Islet precursor cell (in vitro differentiated cells): ENCODE results near the gene LTBP2.

ENCODE experiments used
- DNase-seq: peaks from one replicate; pipeline ENCODE4 v3.0.0-alpha.2; 2018

The LTBP2 gene

DNA sequence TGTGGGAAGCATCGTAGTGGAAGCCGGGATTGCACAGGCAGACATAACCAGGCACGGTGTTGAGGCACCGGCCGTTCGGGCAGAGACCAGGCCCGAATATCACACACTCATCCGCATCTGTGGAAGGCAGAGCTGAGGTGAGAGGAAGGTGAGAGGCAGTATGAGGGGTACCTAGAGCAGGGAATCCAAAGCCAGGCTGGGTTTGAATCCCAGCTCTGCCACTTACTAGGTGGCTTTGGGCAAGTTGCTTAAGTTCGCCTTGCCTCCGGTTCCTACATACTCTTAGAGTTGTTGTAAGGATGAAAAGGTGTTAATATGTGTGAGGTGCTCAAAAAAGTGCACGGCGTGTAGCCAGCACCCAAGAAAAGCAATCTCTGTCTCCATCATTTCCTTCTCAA, 108.1 kb downstream of the LTBP2 start:
- DNase-seq: no peak

DNA sequence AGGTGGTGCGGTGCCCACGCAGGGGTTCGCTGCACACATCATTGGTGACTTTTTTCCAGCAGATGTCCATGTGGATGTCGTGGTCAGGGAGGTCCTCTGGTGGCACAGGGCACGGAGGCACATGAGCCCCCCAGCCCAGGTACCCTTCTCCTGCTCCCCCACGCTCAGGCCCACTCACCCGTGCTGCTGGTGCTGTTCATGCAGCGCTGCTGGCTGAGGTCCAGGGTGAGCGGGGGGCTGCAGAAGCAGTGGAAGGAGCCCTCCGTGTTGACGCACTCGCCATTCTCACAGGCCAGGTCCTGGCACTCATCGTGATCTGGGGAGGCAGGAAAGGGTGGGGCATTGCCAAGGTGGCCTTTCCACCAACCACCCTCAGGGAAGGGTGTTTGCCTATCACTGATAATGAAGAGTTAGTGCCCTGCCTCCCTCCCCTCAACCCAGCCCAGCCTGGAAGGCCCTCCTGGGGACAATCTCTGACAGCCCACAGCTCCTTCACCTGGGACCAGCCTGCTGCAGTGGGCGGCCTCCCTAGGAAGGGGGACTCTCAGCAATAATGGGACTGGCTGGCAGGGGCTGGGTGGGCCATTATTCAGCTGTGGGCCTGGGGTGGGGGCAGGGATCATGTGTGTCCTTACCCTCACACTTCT, 108.6 kb downstream of the LTBP2 start:
- peak; percentile 40 for DNase-seq

DNA sequence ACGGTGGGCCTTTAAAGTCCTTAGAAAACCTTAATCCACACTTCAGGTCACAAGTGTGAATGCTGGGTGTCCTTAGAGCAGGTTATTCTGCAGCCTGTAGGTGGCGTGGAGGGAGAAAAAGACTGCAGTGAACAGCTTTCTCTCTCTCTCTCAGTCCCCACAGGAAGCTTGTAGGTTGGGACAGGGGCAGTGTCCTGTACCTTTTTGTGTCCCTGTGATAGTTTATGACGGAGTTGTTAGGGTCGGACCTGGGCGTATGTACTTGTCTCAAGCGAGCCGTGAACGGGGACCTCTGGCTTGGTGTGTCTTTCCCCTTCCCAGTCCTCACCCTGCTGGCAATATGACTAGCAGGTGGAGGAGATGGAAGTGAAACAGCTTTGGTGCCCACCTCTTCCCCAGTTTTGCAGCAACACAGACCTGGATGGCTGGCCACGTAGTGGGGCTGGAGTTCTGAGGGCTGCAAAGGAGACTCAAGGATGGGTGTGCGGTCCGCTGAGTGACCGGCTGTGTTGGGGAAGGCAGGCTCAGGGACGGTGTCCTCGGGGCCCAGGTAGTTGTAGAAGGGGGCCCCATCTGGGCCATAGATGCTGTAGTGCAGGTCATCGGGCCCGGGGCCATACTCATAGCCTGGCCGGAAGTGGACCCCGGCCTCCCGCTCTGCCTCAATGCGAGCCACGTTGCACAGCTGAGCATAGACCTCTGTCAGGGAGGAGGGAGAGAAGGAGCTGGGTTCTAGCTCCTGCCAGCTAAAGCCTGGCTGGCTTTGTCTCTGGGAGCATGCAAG, 109.6 kb downstream of the LTBP2 start:
- peak; percentile 75 for DNase-seq

DNA sequence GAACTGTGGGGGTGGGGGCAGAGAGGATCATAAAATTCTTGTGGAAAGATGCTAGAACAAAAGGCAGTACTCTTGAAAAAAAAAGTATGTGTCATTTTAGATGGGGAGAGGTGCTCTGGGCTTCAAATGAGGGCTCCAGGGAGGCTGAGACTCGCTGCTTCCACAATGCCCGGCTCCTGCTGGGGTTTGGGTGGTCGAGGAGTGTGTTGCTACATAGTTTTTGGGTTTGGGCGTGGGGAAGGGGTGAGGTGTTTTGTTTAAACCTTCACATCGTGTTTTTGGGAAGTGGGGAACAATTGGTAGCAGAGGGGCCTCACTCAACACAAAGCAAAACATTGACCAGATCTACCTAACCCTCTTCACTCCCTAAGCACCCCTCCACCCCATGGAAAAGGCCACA, 110.3 kb downstream of the LTBP2 start:
- DNase-seq: peak; percentile 34

DNA sequence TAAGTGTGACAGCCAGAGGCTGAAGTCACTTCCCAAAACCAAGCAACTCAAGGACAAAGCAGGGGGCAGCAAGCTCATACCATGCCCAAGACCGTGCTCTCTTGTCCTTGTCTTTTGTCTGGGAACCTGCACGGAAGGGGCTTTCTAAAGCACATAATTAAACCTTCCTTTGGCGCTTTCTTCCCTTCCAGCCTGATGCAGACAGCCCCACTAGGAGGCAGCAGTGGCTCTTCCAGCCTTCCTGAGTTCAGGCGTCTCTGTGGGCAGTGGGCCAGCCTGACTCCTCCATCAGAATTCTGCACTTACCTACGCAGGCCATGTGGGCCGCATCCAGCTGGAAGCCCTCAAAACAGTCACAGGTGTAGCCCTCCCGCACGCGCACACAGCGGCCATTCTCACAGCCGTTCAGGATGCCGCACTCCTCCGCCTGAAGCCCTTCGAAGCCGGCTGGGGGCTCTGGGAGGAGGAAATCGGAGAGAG, 110.9 kb downstream of the LTBP2 start:
- DNase-seq: peak; percentile 88

DNA sequence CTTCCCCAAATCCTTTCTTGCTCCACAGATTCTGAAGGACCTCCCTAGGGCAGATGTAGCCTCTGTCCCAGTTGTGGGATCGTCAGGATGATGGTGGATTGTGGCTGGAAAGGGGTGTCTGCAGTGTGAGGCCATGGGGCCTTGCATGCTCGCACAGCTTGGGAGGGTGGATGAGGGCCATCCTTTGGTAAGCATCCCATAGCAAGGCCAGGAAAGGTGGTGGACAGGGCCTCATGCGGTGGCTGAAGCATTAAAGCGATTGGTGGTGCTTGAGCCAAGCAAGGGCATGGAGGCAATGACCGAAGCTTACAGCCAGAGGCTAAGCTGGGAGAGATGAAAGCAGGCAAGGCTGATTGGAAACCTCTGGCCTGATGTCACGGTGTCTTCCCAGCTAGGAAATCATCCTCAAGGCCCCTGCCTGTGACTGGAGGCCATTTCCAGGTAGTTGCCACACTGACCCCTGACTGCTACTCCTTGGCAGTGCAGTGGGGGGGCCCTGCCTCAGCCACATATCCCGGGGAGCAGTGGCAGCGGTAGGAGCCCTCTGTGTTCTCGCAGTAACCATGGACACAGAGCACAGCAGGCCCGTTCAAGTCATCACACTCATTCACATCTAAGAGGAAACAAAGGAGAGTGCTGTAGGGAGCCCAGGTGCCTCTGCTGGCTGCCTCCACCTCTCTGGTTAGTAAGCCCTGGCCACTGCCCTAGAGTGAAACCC, 111.5 kb downstream of the LTBP2 start:
- peak; percentile 56 for DNase-seq

DNA sequence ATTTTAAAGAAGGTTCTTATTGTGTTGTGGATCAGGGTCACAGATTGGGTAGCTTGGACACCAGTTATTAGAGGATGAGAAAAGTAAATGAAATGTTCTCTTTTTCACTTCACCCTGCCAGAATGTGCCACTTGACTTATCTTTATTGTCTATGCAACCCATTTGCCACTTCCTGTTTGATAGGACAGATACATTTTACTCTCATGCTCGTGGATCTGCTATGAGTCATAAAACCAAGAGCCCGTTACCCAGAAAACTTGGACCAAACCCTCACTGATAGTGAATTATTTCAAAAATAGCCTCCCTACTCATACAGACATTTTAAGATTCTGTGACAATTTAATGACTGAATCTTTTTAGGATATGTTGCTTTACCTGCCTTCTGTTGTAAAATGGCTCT, 116.7 kb downstream of the LTBP2 start:
- no peak for DNase-seq

DNA sequence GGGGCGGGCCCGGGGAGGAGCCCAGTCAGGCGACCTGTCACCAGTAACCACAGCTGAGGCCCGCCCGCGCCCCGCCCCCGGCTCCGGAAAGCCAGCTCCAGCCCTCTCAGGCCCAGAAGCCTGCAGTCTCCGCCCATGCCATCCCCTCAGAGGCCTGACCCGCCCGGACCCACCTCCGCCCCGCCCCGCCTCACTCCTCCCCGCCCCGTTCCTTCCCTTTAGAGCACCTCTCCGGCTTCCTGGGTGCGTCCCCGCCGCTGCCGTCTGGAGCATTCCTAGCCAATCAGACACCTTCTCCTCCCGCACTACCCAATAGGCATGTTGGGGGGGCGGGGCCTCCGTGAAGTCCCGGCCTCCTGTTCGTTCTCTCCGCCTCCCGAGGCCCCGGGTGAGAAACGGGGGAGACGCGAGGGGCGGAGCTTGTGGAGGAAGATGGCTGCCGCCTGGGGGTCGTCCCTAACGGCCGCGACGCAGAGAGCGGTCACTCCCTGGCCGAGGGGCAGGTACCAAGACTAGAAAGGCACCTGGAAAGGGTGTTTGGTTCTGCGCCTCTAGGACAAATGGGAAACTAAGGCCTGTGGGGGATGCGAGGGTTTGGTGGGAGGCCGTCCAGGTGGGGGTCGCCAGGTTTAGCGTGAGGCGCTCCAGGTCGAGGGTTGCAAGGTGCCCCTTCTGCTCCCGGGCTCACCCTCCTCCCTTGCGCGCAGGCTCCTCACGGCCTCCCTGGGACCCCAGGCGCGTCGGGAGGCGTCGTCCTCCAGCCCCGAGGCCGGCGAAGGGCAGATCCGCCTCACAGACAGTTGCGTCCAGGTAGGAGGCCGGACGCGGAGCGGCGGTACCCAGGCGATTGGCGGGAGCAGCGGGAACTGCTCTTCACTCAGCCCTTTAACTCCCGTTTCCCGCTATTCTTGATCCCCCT, 118.4 kb downstream of the LTBP2 start, which contains the start of gene ISCA2:
ISCA2 (plus strand) TSS at position 423 of the 919 bp plus-strand sequence; CDS start at position 433, 10 bp downstream.
- peak; percentile 100 for DNase-seq

DNA sequence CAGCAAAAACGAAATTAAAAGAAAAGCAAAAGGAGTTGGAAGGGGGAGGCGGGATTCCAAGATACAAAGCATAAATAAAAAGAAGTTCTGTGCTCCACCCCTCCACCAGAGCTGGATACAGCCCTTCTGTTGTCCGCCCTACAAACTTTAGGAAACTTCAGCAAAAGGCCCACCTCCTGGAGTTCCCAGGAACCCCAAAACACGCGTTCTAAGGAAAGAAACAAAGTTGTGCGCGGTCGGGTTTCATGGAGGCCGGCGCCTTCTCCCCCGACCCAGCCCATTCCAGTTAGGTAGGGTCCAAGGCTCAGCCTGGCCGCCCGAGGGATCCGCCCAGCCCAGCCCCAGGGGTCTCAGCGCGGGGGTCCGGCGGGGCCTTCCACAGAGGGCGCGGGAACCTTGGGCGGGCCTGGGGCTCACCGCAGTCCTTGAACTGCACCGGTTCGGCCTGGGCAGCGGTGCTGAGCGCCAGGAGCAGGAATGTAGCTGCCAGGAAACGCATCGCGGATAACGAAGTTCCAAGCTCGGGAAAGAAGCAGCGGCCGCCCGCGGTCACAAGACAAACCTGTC, 119.2 kb downstream of the LTBP2 start, which contains the start of gene NPC2:
NPC2 (minus strand) TSS at position 530 of the 567 bp plus-strand sequence; CDS start at position 499, 31 bp downstream.
- DNase-seq: no peak

DNA sequence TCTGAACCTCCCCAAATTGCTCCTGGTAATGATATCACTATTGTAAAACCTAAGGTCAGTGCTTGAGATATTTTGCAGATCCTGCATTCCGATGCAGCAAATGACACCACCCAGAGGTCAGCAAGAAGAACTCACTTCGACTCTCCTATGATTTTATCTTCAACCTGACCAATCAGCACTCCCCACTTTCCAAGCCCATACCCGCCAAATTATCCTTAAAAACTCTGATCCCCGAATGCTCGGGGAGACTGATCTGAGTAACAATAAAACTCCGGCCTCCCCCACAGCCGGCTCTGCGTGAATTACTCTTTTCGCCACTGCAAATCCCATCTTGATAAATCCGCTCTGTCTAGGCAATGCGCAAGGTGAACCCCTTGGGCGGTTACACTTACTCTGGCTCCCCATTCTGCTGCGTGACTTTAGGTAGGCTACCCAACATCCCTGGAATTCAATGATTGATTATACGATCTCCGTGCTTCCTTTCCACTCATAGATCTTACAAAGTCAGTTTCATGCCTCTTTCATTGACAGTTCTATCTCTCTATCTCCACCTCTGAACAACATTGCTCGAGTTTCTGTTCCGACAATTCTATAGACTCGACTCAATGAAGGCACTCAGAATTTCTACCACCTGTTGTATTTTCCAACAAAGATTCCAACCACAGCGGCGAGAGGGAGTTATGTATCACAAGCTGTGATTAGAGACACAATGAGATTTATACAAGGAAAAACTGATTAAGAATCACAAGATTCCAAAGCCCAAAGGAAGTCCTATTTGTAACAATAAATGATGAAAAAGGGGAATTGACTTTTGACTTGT, 119.9 kb downstream of the LTBP2 start:
- peak; percentile 73 for DNase-seq

DNA sequence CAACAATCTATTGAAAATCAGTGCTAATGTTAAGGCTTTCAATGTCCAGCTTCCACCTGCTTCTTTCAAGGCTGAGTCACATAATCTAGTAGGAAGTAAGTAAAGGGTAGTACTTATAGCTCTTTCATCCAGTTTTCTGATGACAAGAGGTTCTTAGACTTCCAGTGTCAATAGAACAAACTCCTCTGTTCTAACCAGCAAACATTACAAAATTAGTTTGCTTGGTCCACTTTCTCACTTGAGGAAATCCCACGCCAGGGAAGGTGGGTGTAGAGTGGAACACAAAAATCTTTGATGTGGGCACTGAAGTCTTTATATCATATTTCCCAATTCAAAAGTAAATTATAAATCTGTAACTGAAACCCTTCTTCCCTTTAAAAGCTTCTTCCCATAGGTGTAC, 121.6 kb downstream of the LTBP2 start:
- DNase-seq: no peak

DNA sequence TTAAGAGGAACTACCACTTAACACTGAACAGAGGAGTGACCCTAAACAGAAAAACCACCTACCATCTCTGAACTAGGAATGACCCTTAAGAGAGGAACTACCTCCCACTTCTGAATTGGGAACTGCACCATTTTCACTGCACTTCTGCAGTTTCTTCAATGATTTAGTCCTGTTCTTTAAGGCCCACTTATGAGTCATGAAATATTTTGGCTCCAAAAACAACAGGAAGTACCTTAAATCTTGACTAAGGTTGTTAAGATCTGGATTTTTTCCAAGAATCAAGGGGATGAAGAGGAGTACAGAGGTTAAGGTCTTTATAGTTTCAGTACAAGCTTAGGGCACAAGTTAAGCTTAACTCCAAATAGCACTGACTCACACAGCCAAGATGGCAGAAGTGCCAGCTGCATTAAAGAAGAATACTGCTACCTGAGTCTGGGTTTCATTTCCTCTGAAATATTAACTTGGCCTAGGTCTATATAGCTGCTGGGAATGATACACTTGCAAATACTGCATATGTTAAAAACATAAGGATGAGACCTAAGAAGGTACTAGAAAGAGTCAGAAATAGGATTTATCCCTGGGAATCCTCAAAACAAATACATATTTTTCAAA, 123.1 kb downstream of the LTBP2 start:
- no peak for DNase-seq

DNA sequence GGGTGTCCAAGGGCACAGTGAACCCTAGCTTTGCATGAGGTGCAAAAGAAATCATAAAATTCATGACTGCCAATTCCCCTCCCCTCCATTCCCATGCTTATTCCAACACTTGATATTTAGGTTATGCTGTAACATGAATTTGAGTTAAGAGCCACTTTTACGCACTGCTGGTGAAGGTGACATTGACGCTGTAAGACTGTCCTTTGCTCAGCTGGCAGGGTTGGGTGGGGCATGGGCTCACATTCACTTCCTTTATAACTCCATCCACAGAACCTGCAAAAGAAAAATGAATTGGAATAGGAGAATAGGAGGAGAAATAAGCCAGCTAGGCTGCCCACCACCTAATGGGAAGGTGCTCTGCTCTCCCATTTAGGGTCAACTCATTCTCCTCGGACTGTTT, 125.9 kb downstream of the LTBP2 start:
- DNase-seq: no peak

DNA sequence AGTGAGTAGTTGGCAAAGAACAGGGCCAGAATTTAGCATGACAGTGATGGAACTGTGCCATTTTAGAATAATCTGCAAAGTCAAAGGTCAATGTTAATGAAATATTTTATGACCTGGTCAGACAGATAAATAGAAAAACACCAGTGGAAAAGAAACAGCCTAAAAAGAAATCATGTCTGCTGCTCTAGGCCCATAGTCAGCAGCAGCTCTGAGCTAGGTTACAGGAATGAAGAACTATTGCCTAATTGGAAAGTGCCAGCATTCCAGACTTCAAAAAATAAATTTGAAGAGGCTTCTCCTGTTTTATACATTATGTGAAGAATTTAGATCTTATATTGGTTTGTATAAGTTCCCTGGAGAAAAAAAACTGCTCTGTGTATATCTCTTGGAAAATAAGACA, 128.7 kb downstream of the LTBP2 start:
- DNase-seq: no peak

DNA sequence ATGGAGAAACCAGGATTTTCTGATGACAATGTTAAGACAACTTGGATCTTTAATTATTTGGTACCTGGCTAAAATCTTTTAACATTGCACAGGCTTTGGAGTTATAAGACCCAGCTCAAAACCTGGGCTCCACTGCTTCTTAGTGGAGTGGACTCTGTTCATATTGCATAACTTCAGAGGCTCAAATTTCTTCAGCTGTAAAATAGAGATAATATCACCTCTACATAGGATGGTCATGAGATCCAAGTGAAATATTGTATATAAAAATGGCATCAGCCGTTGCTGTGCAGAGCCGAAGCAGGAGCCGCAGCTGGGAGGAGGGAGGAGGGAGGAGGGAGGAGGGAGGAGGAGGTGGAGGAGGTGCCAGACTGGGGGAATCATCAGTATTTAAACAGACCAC, 129.5 kb downstream of the LTBP2 start:
- no peak for DNase-seq

DNA sequence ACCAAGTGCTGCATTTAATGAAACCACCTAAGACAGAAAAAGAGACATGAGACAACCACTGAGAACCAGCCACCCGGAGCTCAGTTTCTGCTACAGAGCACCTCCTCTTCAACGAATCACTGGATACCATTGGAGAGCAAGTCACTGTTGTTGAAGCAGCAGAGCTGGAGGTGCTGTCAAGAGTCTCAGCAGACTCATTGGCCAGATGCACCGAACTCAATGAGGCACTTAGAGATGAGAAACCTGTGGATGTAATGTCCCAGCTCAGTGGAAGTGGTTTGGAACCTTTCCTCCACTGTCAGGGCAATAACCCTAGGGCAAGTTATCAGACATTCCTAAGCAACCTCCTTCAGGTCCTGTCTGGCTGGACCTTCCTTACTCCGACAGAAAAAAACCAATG, 132.0 kb downstream of the LTBP2 start:
- peak; percentile 94 for DNase-seq

DNA sequence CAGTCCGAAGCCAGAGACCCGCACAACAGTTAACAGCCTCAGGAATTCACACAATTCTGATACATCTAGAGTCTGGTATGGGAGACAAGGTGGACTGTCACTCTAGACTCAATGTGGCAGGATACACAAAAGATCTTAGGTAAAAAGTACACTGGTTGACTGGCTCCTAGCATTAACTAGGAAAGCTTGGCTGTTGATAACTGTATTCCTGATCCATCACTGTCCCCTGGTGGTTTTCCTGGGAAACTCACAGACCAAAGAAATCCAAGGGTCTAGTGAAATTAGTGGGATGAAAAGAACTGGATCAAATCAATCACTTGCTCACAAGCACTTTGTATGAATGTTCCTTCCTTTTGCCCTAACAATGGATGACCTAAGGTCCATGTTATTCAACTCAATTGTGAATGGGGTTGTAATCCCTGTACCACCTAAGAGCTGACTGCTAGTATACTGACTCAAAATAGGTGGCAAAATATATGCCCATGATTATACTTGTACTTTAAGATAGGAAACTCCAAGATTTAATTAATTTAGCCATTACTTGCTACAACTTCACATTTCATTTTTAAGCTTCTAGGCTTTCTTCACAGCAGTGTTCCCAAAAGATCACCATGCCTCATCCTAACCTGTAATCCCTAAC, 132.9 kb downstream of the LTBP2 start:
- no peak for DNase-seq

DNA sequence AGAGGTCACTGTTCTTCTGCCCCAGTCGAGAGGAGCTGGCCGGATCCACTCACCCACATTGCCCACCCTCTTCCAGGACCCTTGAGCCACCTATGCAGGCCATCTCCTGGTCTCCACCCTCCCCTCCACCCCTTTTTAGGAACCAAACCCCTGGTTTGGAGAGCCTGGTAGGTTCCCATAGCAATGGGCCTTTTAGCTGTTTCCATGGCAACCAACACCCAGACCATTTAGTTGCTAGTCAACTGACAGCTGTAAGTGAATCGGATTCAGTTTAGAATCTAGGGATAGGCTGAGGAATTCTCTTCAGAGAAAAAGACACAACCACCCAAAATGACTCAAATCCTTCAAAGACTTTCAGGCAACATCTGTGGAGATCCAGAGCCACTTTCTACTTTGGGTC, 135.4 kb downstream of the LTBP2 start:
- no peak for DNase-seq

DNA sequence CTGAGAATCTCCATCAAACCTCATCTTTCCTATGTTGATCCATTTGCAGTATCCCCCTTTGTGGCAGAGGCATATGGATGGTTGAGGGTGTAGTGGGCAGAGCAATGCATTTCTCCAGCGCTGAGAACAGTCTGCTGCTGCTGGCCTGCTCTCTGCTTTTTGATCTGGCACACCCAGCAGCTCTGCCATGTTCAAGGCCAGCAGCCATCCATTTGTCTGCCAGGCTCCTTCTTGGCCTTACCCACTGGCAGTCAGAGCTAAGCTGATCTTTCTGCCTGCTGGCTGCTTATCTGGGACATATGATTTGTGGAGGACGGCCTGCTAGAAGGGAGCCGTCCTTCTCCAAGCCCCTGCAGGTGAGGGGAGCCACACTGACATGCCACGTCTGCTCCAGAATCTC, 135.9 kb downstream of the LTBP2 start:
- DNase-seq: no peak

DNA sequence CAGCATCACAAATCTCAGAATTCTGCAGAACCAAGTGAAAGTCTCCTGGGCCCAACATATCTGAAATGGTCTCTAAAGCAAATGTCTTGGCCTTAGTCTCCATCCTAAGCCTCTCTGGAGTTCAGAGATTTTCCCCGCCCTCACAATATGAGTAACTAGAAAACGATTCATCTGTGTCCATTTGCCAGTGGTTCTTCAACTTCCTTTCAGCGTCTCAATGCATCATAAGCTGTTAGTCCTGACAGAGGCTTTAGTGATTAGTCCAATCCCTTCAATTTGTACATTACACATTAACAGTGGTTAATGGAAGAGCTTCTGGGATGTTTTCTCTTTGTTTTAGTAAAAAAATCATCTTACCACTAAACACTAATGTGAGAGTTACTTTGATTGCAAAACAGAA, 136.4 kb downstream of the LTBP2 start:
- no peak for DNase-seq
